Upper lobe of right lung (tissue), 1 donor: ENCODE data around the gene GPLD1. TPM values are rescaled to one million over a fixed set of nuclear protein-coding genes. Genes with fewer than 3 reads are reported as not detected.

ENCODE experiments used
- ATAC-seq: fragments of 200-7000 bp; cut with Tn5 transposase; one replicate; pipeline ENCODE4 v1.9.1; 2020; ENCODE audit warnings: mild to moderate bottlenecking, moderate library complexity
- DNase-seq: peaks from one replicate; pipeline ENCODE4 v3.0.0-alpha.2; 2020
- H3K27ac ChIP-seq: fragments of 200-600 bp; one replicate; pipeline ENCODE4 v1.8.0; 2022
- H3K27me3 ChIP-seq: fragments of 200-600 bp; one replicate; pipeline ENCODE4 v1.8.0; 2022; ENCODE audit warnings: mild to moderate bottlenecking
- H3K36me3 ChIP-seq: fragments of 200-600 bp; one replicate; pipeline ENCODE4 v1.8.0; 2022
- H3K4me1 ChIP-seq: fragments of 200-600 bp; one replicate; pipeline ENCODE4 v1.8.0; 2022
- H3K4me3 ChIP-seq: fragments of 200-600 bp; one replicate; pipeline ENCODE4 v1.8.0; 2022; ENCODE audit warnings: mild to moderate bottlenecking
- H3K9me3 ChIP-seq: fragments of 200-600 bp; one replicate; pipeline ENCODE4 v1.8.0; 2022
- CTCF ChIP-seq: fragments of 200-600 bp; IDR thresholded peaks from one replicate; pipeline ENCODE4 v1.8.0; 2022; ENCODE audit warnings: antibody characterized with exemption
- intact Hi-C: fragments of 100-400 bp; cut with DNase I; formaldehyde crosslinking; loops from one replicate; pipeline ENCODE4 v1.11.0; 2022
- total RNA-seq: library from RNA; stranded (reverse); fragmentation: NEBNext Ultra II Directional; extraction: Animal tissue kit (Norgen Biotek cat#: 25700); gene quantifications from one replicate; pipeline ENCODE4 v1.2.1, GENCODE V29; 2021
- donor health status: DM: no; HTN: yes; CAD: no; lungs with severe emphysema.

The GPLD1 gene
- total RNA-seq, 1 donor from 2014 or later: 3.1 TPM

GRCh38 chr6:24489881-24490280 is 503 bp upstream of the GPLD1 start:
- no peak for TF ChIP-seq CTCF
- Histone ChIP-seq H3K36me3 (no peaks in the 10 kb centered on the region), H3K4me3 (no peak overlapping the region), H3K27me3 (no peaks in the 10 kb centered on the region), H3K4me1 (peaks cover 9% of the 10 kb centered on the region), H3K9me3 (no peaks in the 10 kb centered on the region), H3K27ac (no peak overlapping the region)
- intact Hi-C loops: no loop called here
- ATAC-seq: peak; percentile 76
- DNase-seq: no peak

DNA sequence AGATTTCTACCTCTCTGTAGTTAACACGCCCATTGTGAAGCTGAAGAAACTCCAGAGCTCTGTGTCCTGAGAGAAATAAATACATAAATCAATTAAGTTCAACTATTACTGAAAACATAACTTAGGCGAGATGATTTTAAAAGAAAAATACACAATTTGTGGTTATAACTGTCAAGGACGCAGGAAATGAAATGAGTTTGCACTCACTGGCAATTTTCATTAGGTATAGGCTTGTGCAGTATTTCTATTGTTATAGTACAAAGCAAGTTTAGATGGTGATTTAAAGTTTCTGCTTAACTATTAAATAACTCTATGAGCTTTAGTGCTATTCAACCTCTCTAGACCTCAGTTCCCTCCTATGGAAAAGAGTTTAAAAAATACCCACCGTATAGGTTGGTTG is 3.3 kb downstream of the GPLD1 start:
- no peaks in the 10 kb centered on the region for H3K27me3 ChIP-seq
- H3K4me3 ChIP-seq: no peak overlapping the region
- no peak overlapping the region for H3K27ac ChIP-seq
- H3K9me3 ChIP-seq: no peaks in the 10 kb centered on the region
- no peak for DNase-seq
- H3K36me3 ChIP-seq: no peaks in the 10 kb centered on the region
- no peak for TF ChIP-seq CTCF
- intact Hi-C loops: no loop called here
- no peak for ATAC-seq
- no peaks in the 10 kb centered on the region for H3K4me1 ChIP-seq

DNA sequence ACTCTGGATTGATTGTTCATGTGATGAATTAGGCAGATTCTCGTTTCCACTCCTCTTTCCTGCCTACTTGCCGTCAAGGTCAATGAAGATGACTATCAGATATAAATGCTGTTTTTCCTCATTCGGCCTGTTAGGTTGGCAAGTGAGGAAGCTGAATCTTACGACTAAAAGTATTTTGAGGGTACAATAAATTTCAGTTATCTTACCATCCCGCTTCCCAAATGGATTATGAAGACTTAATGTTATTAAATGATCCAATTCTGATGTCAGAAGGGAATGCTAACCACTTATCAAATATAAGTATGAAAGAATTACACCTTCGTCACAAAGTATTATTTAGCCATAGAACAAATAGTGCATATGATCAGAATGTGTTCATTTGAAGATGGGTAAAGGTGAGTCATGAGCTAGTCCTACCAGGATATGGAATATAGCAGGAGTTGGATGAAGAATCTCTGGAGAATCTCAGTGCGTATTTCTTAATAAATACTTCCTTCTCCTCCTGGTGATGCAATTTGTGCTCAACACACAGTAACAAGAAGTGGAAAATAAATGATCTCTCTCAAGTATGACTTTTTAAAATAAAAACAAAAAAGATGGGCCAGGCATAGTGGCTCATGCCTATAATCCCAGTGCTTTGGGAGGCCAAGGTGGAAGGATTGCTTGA is 4.6 kb downstream of the GPLD1 start:
- H3K4me1 ChIP-seq: no peaks in the 10 kb centered on the region
- H3K9me3 ChIP-seq: no peaks in the 10 kb centered on the region
- intact Hi-C loops: no loop called here
- ATAC-seq: no peak
- no peak overlapping the region for H3K4me3 ChIP-seq
- H3K27me3 ChIP-seq: no peaks in the 10 kb centered on the region
- no peak overlapping the region for H3K27ac ChIP-seq
- TF ChIP-seq CTCF: no peak
- DNase-seq: no peak
- no peaks in the 10 kb centered on the region for H3K36me3 ChIP-seq

DNA sequence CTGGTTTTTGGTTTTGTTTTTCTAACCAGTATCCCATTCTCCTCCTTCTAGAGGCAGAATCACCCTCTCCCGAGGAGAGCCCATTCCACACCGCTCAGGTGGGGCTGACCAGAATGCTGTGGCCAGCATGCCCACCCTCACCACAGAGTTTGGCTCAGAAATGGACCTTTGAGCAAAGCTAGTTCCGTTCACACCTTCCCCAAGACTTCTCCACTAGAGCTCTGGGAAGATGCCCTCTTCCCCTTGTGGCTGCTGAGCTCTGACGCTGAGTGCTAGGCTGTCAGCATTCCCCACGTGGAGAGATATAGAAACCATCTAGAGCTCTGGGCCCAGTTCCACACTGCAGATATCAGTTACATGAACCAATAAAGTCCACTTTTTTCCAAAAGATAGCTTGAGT is 7.9 kb downstream of the GPLD1 start:
- no peaks in the 10 kb centered on the region for H3K4me1 ChIP-seq

GRCh38 chr6:24480705-24481104 is 8.7 kb downstream of the GPLD1 start:
- no peak overlapping the region for H3K27ac ChIP-seq
- no peaks in the 10 kb centered on the region for H3K4me1 ChIP-seq
- no peaks in the 10 kb centered on the region for H3K27me3 ChIP-seq
- no peaks in the 10 kb centered on the region for H3K36me3 ChIP-seq
- intact Hi-C loops: no loop called here
- H3K4me3 ChIP-seq: no peak overlapping the region
- no peak for DNase-seq
- no peak for TF ChIP-seq CTCF
- ATAC-seq: no peak
- no peaks in the 10 kb centered on the region for H3K9me3 ChIP-seq

More for the DNA sequence above, 7.9 kb downstream of the GPLD1 start:
- Histone ChIP-seq H3K9me3 (no peaks in the 10 kb centered on the region), H3K27me3 (no peaks in the 10 kb centered on the region), H3K27ac (no peak overlapping the region), H3K4me3 (no peak overlapping the region), H3K36me3 (no peaks in the 10 kb centered on the region)
- DNase-seq: no peak
- no peak for TF ChIP-seq CTCF
- intact Hi-C loops: no loop called here
- no peak for ATAC-seq

- H3K27me3 ChIP-seq: no peaks in the 10 kb centered on the region
- no peaks in the 10 kb centered on the region for H3K4me1 ChIP-seq
- no peak overlapping the region for H3K27ac ChIP-seq
- no peaks in the 10 kb centered on the region for H3K9me3 ChIP-seq
- no peak for DNase-seq
- no peak for ATAC-seq
- H3K4me3 ChIP-seq: no peak overlapping the region
- intact Hi-C loops: no loop called here
- no peak for TF ChIP-seq CTCF
- no peaks in the 10 kb centered on the region for H3K36me3 ChIP-seq
These were observed 10.5 kb downstream of the GPLD1 start for GRCh38 chr6:24478903-24479302.
